Endometrium (tissue), 2 donors: ENCODE data around the gene LAMC1.
"Not testable (repeated sequence)": the region's sequence is repeated elsewhere in the genome, so short reads cannot be mapped to it uniquely, and the experiment has no call there.

ENCODE experiments used
- FAIRE-seq: peaks from 2 replicates; lab custom pipeline; 2012; peaks lifted over from hg19 to GRCh38; lab: Jason Lieb, UNC
- donor health status: control.
- donor health status: control.

LAMC1 gene

DNA sequence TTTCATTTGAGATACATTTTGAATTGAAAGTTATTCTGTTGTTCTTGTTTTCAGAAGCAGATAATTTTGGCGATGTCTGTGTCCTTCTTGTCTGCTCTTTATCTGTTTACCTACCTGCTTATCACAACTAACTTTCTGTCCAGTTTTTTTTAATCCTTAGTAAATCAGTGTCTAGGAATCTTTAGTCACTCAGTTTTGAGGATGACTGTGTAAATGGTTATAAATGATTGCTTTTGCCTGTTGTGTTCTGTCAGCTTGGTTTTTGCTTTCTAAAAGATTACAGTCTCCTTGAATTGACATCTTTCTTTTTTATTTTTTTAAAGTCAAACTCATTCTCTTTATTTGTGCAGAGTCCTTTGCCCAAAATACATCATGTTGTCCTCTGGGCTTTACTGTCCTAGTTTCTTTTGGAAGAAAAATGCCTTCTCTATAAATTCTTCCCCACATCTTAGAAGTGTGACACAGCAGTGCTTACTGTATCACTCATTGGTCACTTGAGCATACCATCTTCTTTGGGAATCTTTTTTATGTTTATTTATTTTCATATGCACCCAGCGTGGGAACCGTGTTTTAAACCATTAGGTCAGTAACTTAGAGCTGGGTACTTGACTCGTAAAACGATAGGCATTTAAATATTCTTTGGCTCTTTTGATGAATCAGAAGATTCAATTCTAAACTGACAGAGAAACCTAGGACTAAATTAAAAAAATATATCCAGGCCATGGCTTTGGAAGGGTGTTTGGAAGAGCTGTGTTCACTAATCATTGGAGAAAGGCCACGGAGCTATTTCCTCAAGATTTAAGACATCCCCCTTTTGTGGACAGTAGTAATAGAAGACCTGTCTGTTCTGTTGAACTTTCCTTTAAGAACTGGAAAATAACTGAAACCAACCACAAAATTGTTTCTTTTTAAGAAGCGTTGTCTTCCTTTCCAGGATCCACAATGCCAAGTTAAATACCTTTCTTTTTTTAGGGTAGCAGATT lies 20.9 kb downstream of the LAMC1 start:
- FAIRE-seq, result no peak

DNA sequence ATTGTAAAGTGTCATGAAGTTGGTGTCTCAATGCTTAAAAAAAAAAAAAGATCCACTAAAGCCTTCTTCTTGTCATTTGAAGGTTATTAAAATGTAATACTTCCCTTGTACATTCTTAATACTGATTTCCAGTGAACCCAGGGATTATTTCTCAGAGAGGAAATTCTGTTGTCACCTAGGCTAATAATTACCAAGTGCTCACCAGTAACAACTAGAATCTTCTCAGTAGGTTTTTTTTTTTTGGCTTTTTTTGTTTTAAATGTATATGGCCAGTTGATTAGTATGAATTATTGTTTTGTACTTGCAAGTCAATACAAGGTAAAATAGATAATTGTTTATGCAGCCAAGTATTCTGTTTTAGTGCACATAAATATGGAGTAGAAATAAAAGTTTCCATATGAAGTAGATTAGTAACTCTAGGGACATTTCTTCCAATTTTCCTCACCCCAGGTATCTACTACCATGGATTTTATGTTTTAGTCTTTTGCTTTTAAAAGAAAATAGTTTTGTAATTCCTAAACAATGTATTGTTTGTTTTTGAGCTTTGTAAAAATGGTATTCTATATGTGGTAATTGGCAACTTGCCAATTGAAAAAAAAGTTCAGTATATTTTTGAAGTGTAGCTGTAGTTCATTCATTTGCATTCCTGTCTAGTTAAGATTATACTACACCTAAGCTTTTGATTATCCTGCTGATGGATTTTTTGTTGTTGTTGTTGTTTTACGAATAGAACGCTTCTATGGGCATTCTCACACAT lies 21.9 kb downstream of the LAMC1 start:
- FAIRE-seq, result peak; percentile 41

DNA sequence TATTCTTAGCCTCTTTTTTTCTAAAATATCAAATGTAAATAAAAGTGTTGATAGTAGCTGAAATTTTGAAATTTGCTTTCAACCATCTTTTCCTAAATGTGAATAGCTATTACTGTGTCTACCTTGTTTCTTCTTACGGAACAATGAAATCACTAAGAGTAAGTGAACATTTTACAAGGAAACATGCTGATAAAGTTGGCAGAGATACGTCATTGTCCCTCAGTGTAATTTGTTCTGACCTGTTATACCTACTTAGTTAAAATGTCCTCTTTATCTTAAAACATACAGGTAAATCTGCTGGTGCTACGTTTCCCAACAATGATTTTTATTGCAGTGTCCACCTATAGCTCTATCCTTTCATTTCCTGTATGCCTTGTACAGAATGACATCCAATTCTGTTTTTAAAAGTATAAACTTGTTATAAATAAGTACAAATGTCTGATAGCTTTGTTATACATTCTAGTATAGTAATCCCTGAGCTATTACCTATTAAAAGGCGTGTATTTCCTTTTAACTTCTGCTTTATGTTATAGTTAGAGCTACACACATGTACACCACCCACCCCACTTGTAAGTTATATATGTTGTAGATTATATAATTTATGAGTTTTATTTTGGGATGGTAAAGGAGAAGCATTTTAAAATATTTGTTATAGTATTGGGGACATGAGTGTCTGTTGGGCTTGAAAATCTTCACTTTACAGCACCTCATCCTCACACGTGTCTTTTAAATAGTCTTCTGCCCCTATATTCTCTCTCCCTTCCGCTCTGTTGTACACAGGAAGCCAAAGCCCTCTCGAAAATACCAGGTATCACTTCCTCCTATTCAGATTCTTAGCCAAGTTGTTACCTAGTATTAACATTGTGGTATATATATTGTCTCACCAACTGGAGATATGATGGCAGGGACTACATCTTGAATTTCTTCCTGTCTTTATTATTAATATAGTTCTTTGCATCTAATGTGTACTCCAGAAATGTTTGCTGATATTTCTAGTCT lies 25.2 kb downstream of the LAMC1 start:
- no peak for FAIRE-seq

DNA sequence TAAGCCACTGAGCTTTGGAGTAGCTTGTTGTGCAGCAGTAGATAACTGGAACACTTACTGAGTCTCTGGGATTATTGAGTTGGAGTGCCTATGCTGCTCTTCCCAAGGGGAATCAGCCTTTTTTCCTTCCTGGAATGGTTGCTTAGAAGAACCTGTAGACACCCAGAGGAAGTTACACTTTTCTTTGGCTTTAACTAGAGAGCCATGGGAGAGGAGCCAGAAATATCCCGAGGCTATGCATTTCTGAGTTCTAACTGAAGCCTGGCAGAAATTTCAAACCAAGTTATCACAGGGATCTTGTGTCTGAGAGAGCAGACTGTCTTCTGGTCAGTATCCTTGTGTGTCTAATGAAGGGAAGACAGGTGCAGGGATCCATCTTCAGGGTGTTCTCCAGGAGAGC lies 28.3 kb downstream of the LAMC1 start:
- no peak for FAIRE-seq

- FAIRE-seq, result no peak
Measured at GRCh38 chr1:183052861-183053260, 29.6 kb downstream of the LAMC1 start.

- no peak for FAIRE-seq
Measured at GRCh38 chr1:183058851-183059502, 35.8 kb downstream of the LAMC1 start.

DNA sequence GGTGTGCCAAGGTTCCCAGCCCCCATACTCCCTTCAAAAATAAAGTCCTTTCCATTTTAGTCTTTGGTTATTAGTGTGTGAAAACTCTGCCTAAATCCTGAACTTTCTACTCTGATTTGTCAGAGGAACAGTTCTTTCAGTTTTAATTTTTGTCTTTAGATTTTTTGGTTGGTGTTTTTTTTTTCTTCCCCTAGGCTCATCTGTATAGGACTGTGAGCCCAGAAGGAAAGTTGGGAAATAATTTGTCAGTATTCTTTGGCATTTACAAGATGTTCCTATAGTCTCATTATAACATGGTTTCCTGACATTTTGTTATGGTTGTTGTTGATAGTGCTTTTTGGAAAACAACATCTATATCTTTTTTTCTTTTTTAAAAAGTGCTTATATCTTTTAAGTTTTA lies 38.0 kb downstream of the LAMC1 start:
- FAIRE-seq, result no peak

GRCh38 chr1:183063349-183063748 lies 40.1 kb downstream of the LAMC1 start:
- no peak for FAIRE-seq

DNA sequence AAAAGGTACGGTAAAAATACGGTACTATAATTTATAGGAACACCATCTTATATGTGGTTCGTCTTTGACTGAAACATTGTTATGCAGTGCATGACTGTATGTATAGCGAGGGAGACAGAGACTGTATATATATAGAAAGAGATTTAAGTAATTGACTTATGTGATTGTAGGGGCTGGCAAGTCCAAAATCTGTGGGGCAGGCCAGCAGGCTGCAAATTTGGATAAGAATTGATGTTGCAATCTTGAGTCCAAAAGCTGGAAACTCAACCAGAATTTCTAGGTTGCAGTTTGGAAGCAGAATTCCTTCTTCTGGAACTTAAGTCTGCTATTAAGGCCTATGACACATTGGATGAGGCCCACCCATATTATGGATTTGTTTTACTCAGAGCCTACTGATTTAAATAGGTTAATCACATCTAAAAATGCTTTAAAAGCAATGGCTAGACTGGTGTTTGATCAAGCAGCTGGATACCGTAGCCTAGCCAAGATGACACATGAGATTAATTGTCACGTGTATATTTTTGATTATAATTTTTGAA lies 42.0 kb downstream of the LAMC1 start:
- FAIRE-seq, result no peak

DNA sequence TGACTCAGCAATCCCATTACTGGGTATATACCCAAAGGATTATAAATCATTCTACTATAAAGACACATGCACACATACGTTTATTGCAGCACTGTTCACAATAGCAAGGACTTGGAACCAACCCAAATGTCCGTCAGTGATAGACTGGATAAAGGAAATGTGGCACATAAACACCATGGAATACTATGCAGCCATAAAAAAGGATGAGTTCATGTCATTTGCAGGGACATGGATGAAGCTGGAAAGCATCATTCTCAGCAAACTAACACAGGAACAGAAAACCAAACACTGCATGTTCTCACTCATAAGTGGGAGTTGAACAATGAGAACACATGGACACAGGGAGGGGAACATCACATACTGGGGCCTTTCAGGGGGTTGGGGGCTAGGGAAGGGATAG lies 43.2 kb downstream of the LAMC1 start:
- not testable (repeated sequence) for FAIRE-seq

GRCh38 chr1:183069562-183070216 lies 46.5 kb downstream of the LAMC1 start:
- no peak for FAIRE-seq

DNA sequence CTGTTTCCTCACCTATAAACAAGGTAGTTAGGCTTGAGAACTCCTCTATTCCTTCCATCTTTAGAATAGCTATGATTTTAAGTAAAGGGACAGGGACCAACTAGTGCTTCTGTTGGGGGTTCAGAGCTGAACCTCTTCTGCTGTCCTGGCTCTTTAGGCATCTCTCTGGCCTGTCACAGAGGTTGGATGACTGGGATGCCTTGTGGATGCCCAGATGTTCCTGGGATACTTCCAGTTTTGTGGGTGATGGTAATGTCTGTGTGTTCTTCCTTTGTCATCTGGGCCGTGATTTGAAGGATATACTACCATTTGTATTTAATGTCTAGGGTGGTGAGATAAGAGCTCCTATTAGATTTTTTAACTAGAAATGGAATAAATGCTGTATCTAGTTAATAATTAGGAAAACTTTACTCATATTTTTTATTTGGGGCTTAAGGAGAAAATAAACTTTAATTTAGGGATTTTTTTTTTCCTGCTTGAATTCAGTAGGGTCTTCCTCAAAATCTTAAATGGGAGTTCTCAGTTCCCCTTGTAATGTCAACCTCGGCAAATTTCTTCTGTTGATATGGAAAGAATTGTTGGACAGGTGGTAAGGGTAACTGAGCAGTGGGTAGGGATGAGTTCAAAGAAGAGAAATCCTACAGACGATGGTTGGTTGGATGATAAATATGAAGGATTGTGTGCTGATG lies 47.2 kb downstream of the LAMC1 start:
- FAIRE-seq, result no peak

GRCh38 chr1:183070923-183071618 lies 47.9 kb downstream of the LAMC1 start:
- FAIRE-seq, result peak; percentile 12

- not testable (repeated sequence) for FAIRE-seq
Measured at GRCh38 chr1:183072595-183072994, 49.4 kb downstream of the LAMC1 start.

GRCh38 chr1:183073320-183073719 lies 50.1 kb downstream of the LAMC1 start:
- no peak for FAIRE-seq

DNA sequence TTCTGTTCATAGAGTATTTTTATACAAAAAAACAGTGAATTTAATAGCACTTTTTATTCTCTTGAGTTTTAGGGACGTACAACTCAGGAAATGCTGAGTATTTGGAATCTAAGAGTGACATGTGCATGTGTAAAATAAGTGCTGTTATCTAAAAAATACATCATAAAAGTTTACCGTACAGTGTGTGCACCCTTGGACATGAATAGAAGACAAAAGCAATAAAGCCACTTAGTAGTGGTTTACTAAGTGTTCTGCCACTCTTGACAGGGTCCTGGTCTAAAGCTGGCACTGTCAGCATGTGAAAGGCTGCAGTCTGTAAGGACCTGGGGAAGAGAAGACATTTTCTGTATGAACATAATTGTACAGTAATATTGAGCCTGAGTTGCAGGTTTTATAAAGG lies 51.0 kb downstream of the LAMC1 start:
- no peak for FAIRE-seq

DNA sequence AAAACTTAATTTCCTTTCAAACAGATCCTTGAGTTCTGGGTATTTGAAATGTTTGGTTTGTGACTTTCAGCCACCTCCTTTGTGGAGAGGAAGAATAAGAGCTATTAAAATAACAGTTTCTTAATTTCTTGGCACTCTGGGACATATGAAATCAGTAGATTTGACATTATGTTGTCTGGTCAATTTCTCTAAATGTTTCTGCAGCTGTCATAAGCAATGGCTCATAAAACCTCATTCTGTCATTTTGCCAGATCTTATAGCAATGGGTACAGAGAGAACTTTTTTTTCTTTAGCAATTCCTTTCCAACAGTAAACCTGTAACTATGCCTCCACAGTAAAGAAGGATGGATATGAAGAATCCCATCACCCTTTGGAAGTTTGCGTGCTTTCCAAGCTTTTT lies 52.6 kb downstream of the LAMC1 start:
- no peak for FAIRE-seq

DNA sequence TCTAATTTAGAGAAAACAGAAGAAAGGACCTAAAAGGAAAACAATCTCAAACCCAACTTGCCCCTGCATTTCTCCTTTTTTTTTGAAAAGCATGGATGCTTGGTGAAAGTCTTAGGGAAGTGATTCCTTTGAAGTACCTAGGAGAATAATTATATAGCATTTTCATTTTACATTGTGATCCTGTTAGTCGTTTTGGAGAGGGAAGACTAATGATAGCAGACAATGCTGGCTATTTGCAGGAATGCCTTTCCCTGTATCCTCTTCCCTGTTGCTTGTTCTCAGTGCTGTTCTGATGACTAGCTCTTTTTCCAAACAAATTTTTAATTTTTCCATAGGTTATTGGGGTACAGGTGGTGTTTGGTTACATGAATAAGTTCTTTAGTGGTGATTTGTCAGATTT lies 53.9 kb downstream of the LAMC1 start:
- no peak for FAIRE-seq

DNA sequence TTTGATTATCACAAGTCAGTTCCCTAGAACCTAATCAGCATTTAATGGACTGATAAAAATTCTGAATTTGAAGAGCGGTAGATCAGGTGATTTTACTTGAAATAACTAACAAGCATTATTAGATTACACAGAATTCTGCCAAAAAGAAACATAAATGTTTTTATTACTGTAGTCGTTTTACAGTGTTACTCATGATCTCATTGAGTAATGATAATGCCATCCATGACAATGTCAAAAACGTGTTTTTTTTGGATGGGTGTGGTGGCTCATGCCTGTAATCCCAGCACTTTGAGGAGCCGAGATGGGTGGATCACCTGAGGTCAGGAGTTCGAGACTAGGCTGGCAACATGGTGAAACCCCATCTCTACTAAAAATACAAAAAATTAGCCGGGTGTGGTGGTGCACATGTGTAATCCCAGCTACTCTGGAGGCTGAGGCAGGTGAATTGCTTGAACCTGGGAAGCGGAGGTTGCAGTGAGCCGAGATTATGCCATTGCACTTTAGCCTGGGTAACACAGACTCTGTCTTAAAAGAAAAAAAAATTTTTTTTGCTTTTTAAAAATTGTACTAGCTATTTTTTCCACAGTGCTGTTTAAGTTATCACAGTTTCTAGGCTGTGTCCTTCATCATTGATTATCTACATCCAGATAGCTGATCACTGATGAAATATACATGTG lies 56.6 kb downstream of the LAMC1 start:
- no peak for FAIRE-seq
